OCI-LY3 (cell line): ENCODE data around the gene FADS1.

Experiments used
- CTCF ChIP-seq: fragments of 200-600, 300-600 bp; sonication (generic); IDR thresholded peaks from 2 replicates; pipeline ENCODE4 v1.5.1; 2014; ENCODE audit warnings: antibody characterized with exemption, low read length, low read depth
- EZH2phosphoT487 ChIP-seq: fragments of 200-600 bp; shearing (Covaris generic); IDR thresholded peaks from 2 replicates; pipeline ENCODE4 v1.6.1; 2018; ENCODE audit warnings: antibody characterized with exemption, mixed run types, low read depth

GRCh38 chr11:61830237-61831105, 13.7 kb upstream of the FADS1 start:
- TF ChIP-seq CTCF (no peak), EZH2phosphoT487 (no peak)
